GM23248 (cell line): ENCODE measurements around the gene ANKRD17. TPM values are rescaled to one million over a fixed set of nuclear protein-coding genes. Genes with fewer than 3 reads are reported as not detected.

ENCODE experiments used
- DNase-seq: peaks from one replicate; pipeline ENCODE4 v3.0.0-alpha.2; 2015
- H2AFZ ChIP-seq: fragments of 200-600 bp; sonication (generic); 2 replicates; pipeline ENCODE4 v1.6.1; 2016; ENCODE audit warnings: antibody characterized with exemption
- H3F3A ChIP-seq: fragments of 200-600 bp; sonication (generic); 2 replicates; pipeline ENCODE4 v1.6.1; 2016; ENCODE audit warnings: mild to moderate bottlenecking, antibody characterized with exemption, mixed run types; ENCODE audit not compliant: insufficient read depth
- H3K27ac ChIP-seq: fragments of 200-600 bp; sonication (generic); 2 replicates; pipeline ENCODE4 v1.5.1; 2016; ENCODE audit warnings: mild to moderate bottlenecking
- H3K27me3 ChIP-seq: fragments of 200-600 bp; sonication (generic); replicated peaks from 2 replicates; pipeline ENCODE4 v1.6.1; 2016; ENCODE audit warnings: mild to moderate bottlenecking; ENCODE audit not compliant: insufficient read depth
- H3K36me3 ChIP-seq: fragments of 200-600 bp; sonication (generic); 2 replicates; pipeline ENCODE4 v1.6.1; 2016; ENCODE audit warnings: low read depth, mild to moderate bottlenecking
- H3K4me1 ChIP-seq: fragments of 200-600 bp; sonication (generic); 2 replicates; pipeline ENCODE4 v1.6.1; 2016; ENCODE audit warnings: mild to moderate bottlenecking; ENCODE audit not compliant: insufficient read depth
- H3K4me2 ChIP-seq: fragments of 200-600 bp; sonication (generic); one replicate; pipeline ENCODE4 v1.6.1; 2016; ENCODE audit warnings: mild to moderate bottlenecking; ENCODE audit not compliant: unreplicated experiment
- H3K4me3 ChIP-seq: fragments of 200-600 bp; sonication (generic); 2 replicates; pipeline ENCODE4 v1.5.1; 2016; ENCODE audit warnings: mild to moderate bottlenecking
- H3K79me2 ChIP-seq: fragments of 200-600 bp; sonication (generic); 2 replicates; pipeline ENCODE4 v1.6.1; 2016; ENCODE audit warnings: mild to moderate bottlenecking; ENCODE audit not compliant: insufficient read depth
- H3K9ac ChIP-seq: fragments of 200-600 bp; sonication (generic); 2 replicates; pipeline ENCODE4 v1.6.1; 2016; ENCODE audit warnings: mild to moderate bottlenecking
- H3K9me2 ChIP-seq: fragments of 200-600 bp; sonication (generic); 2 replicates; pipeline ENCODE4 v1.6.1; 2016; ENCODE audit warnings: mixed run types, mild to moderate bottlenecking, moderate library complexity; ENCODE audit not compliant: insufficient read depth
- H3K9me3 ChIP-seq: fragments of 200-600 bp; sonication (generic); one replicate; pipeline ENCODE4 v1.6.1; 2017; ENCODE audit warnings: low read depth
- H4K20me1 ChIP-seq: fragments of 200-600 bp; sonication (generic); 2 replicates; pipeline ENCODE4 v1.6.0; 2016; ENCODE audit not compliant: insufficient read depth
- EZH2 ChIP-seq: fragments of 200-600 bp; sonication (generic); IDR thresholded peaks from 2 replicates; pipeline ENCODE4 v1.6.1; 2018; ENCODE audit warnings: antibody characterized with exemption, mild to moderate bottlenecking; ENCODE audit not compliant: insufficient read depth, poor library complexity, severe bottlenecking
- EZH2phosphoT487 ChIP-seq: fragments of 200-600 bp; sonication (generic); IDR thresholded peaks from 2 replicates; pipeline ENCODE4 v1.6.1; 2018; ENCODE audit warnings: antibody characterized with exemption, moderate library complexity, mild to moderate bottlenecking, low read depth; ENCODE audit not compliant: insufficient read depth
- WGBS, 2 experiments: methylation state at CpG; one replicate each; pipeline ENCODE4 v1.1.6; 2015 to 2017; ENCODE audit warnings: low lambda C conversion rate in 2 of 2, low coverage in 1 of 2; ENCODE audit errors: missing lambda C conversion rate in 2 of 2; 5-methylcytosine and 5-hydroxymethylcytosine counted together
- in situ Hi-C: fragments of 300-500 bp; cut with MboI; formaldehyde crosslinking; loops from 2 replicates; pipeline ENCODE4 v1.15.0; 2020
- polyA plus RNA-seq: library from polyadenylated mRNA; unstranded; fragments of >200 nt; fragmentation: Nextera tagmentation; extraction: Ambion mirVana; gene quantifications from 2 replicates; pipeline ENCODE4 v1.2.1, GENCODE V29; 2016
- total RNA-seq: library from RNA; depleted of rRNA; stranded (reverse); fragments of >200 nt; shearing (Covaris generic); gene quantifications from 2 replicates; pipeline ENCODE4 v1.2.3, GENCODE V29; 2014

Gene ANKRD17
- total and polyA plus RNA-seq, 2 experiments from 2014 or later, result 22.7 to 34.8 TPM

DNA sequence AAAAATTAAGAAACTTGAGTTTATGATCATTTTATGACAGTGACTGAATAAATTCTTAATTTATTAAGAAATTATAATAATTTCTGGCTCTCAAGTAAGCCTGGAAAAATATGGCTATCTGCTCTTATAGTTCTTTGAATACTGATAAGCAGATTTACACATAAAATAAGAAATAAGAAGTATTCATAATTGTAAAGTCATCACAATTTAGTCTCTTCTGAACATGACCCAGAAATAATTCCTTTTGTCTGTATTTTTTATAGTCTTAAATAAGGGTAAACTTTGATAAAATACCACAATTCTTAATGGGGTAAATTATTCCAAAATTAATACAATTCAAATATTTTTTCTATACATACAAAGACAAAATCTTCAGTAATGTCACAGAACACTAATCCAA is 72.7 kb downstream of the ANKRD17 start:
- no peak overlapping the region for H3K9ac ChIP-seq
- no peaks in the 10 kb centered on the region for H3K36me3 ChIP-seq
- no peak for DNase-seq
- H3K27me3 ChIP-seq, result no peaks in the 10 kb centered on the region
- no peak overlapping the region for H3K4me2 ChIP-seq
- peaks cover 99% of the 10 kb centered on the region for H3K79me2 ChIP-seq
- H3K4me1 ChIP-seq, result 0 out of 2 replicates have a peak, but pooled peaks cover 9% of the 10 kb centered on the region
- H4K20me1 ChIP-seq, result no peaks in the 10 kb centered on the region
- H3F3A ChIP-seq, result peaks cover 4% of the 10 kb centered on the region; the same call in 1 of the 2 replicates
- H3K9me2 ChIP-seq, result no peaks in the 10 kb centered on the region
- no peaks in the 10 kb centered on the region for H3K9me3 ChIP-seq
- in situ Hi-C loops, result no loop called here
- TF ChIP-seq EZH2phosphoT487 (no peak), EZH2 (no peak)
- H3K27ac ChIP-seq, result no peak overlapping the region
- no peak overlapping the region for H2AFZ ChIP-seq
- H3K4me3 ChIP-seq, result no peak overlapping the region

- Histone ChIP-seq H3K27ac (no peak overlapping the region), H3K9me2 (0 out of 2 replicates have a peak, but pooled peaks cover 1% of the 10 kb centered on the region), H3K4me3 (no peak overlapping the region), H3F3A (0 out of 2 replicates have a peak, but pooled peaks cover 7% of the 10 kb centered on the region), H3K4me2 (no peak overlapping the region), H3K27me3 (no peaks in the 10 kb centered on the region), H3K9ac (no peak overlapping the region), H4K20me1 (no peaks in the 10 kb centered on the region; the same call in 1 of the 2 replicates), H3K4me1 (0 out of 2 replicates have a peak, but pooled peaks cover 5% of the 10 kb centered on the region), H3K36me3 (0 out of 2 replicates have a peak, but pooled peaks cover 4% of the 10 kb centered on the region), H3K79me2 (peaks cover 96% of the 10 kb centered on the region), H2AFZ (no peak overlapping the region), H3K9me3 (no peaks in the 10 kb centered on the region)
- 83 to 85% methylated on average over 3 of the region's 3 CpGs for WGBS, 2 experiments
- no peak for DNase-seq
- in situ Hi-C loops, result no loop called here
- no peak for TF ChIP-seq EZH2
- no peak for TF ChIP-seq EZH2phosphoT487
Observed at GRCh38 chr4:73181231-73181630, 77.4 kb downstream of the ANKRD17 start.

DNA sequence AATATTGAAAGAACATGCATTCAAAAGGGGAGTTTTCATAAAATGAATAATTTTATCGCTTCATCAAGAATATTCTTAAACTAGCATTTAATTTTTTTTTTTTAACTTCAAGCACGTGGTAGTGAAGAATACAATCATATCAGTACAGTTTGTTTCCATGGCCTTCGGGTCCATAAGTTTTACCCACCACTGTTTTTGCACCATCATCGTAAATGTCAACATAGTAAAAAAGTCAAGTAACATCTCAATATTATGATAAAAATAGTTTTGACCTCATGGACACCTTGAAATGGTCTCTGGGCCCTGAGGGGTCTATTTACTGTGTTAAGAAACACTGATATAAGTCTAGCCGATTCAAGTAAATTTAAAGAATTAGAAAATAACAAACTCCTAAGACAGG is 80.2 kb downstream of the ANKRD17 start:
- no peak for TF ChIP-seq EZH2phosphoT487
- in situ Hi-C loops, result no loop called here
- Histone ChIP-seq H3K27ac (no peak overlapping the region), H3K9me2 (peaks cover 7% of the 10 kb centered on the region; the same call in 1 of the 2 replicates), H3K27me3 (no peaks in the 10 kb centered on the region), H3K4me2 (no peak overlapping the region), H3K4me3 (no peak overlapping the region), H3K9me3 (no peaks in the 10 kb centered on the region), H3K36me3 (peaks cover 10% of the 10 kb centered on the region; the same call in 1 of the 2 replicates), H3K9ac (no peak overlapping the region), H3F3A (0 out of 2 replicates have a peak, but pooled peaks cover 7% of the 10 kb centered on the region), H3K79me2 (peaks cover 96% of the 10 kb centered on the region), H2AFZ (no peak overlapping the region), H4K20me1 (peaks cover 6% of the 10 kb centered on the region), H3K4me1 (0 out of 2 replicates have a peak, but pooled peaks cover 5% of the 10 kb centered on the region)
- 97 to 99% methylated on average over 5 of the region's 5 CpGs for WGBS, 2 experiments
- DNase-seq, result no peak

GRCh38 chr4:73172161-73172560 is 86.4 kb downstream of the ANKRD17 start:
- no peak overlapping the region for H2AFZ ChIP-seq
- in situ Hi-C loops, result no loop called here
- H3K9ac ChIP-seq, result no peak overlapping the region
- H3F3A ChIP-seq, result no peaks in the 10 kb centered on the region
- no peak for DNase-seq
- TF ChIP-seq EZH2phosphoT487 (no peak), EZH2 (no peak)
- H3K4me3 ChIP-seq, result no peak overlapping the region
- H3K9me2 ChIP-seq, result peaks cover 7% of the 10 kb centered on the region; the same call in 1 of the 2 replicates
- no peaks in the 10 kb centered on the region for H3K27me3 ChIP-seq
- H4K20me1 ChIP-seq, result peaks cover 6% of the 10 kb centered on the region; the same call in 1 of the 2 replicates
- H3K36me3 ChIP-seq, result peaks cover 33% of the 10 kb centered on the region
- H3K4me2 ChIP-seq, result no peak overlapping the region
- H3K4me1 ChIP-seq, result no peaks in the 10 kb centered on the region
- no peak overlapping the region for H3K27ac ChIP-seq
- no peaks in the 10 kb centered on the region for H3K9me3 ChIP-seq
- peaks cover 100% of the 10 kb centered on the region for H3K79me2 ChIP-seq
- 97 to 98% methylated on average over 2 of the region's 2 CpGs for WGBS, 2 experiments
